ENCODE results near the gene SLC11A2. TPM values are rescaled to one million over a fixed set of nuclear protein-coding genes. Genes with fewer than 3 reads are reported as not detected.

SLC11A2 gene
- total and polyA plus RNA-seq, 2 of the 8 experiments (the other 6 are each of a cell fraction or from before 2014, with no cell fraction given): 55.0 to 61.5 TPM

DNA sequence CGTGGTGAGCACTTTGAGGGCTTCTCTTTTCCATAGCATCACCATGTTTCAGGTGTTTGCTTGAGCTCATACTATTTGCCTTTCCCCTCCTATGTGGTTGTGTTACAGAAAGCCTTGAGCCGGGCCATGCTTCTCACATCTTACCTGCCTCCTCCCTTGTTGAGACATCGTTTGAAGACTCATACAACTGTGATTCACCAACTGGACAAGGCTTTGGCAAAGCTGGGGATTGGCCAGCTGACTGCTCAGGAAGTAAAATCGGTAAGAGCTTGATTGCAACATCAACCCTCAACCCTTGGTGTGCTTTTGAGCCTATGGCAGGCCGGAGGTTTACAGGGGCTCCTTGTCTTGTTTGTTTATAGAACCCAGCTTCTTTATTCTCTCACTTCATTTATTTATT is 30.1 kb upstream of the SLC11A2 start:
- Histone ChIP-seq H2BK5ac (ENCODE audit: low read depth, low read length) (no peak overlapping the region), H4K8ac (ENCODE audit: extremely low read depth, insufficient read depth, low read length) (no peak overlapping the region), H3K4me1 (replicated peaks in 1 of 4; ENCODE audit: control insufficient read depth in 3 of 4, insufficient read depth in 4 of 4, low read length in 3 of 4) (no peaks in the 10 kb centered on the region), H3K4me3 (ENCODE audit: extremely low read depth in 1 of 4, insufficient read depth in 2 of 4, low read depth in 3 of 4, low read length in 4 of 4) (no peak overlapping the region), H2BK20ac (ENCODE audit: low read length) (no peak overlapping the region), H3K79me1 (ENCODE audit: low read depth, low read length) (peaks cover 2% of the 10 kb centered on the region; the same call in 1 of the 2 replicates), H3K18ac (ENCODE audit: extremely low read depth, low read length) (no peak overlapping the region), H3K4ac (replicated peaks; ENCODE audit: insufficient read length, low read depth, low read length) (no peak overlapping the region), H3K23ac (ENCODE audit: insufficient read length) (no peak overlapping the region), H2AK5ac (ENCODE audit: low read depth, low read length) (no peak overlapping the region), H3K14ac (ENCODE audit: insufficient read length) (no peak overlapping the region), H3K27ac (ENCODE audit: low read depth, low read length) (no peak overlapping the region), H4K20me1 (replicated peaks in 1 of 2; ENCODE audit: control insufficient read depth in 1 of 2, insufficient read depth in 2 of 2, low read length in 2 of 2) (peaks cover 0 to 3% of the 10 kb centered on the region in 2 experiments), H4K5ac (ENCODE audit: insufficient read length, low read depth, low read length) (no peak overlapping the region), H2BK12ac (ENCODE audit: low read depth, low read length) (no peak overlapping the region), H3K23me2 (ENCODE audit: low read depth, low read length) (no peaks in the 10 kb centered on the region), H4K91ac (replicated peaks; ENCODE audit: insufficient read length, low read length) (no peak overlapping the region), H3K79me2 (ENCODE audit: control insufficient read depth in 1 of 2, insufficient read depth in 2 of 2, low read length in 2 of 2) (no peaks in the 10 kb centered on the region), H2BK120ac (replicated peaks; ENCODE audit: low read depth, low read length) (no peak overlapping the region), H2AFZ (ENCODE audit: low read length) (no peak overlapping the region), H3K4me2 (ENCODE audit: insufficient read depth in 1 of 2, low read depth in 2 of 2, low read length in 2 of 2) (no peak overlapping the region), H3K27me3 (replicated peaks in 1 of 4; ENCODE audit: control insufficient read depth in 3 of 4, extremely low read depth in 1 of 4, insufficient read depth in 3 of 4, low read length in 3 of 4) (no peaks in the 10 kb centered on the region), H3K56ac (replicated peaks; ENCODE audit: insufficient read length, low read depth, low read length) (no peak overlapping the region), H3K36me3 (ENCODE audit: control insufficient read depth in 2 of 4, insufficient read depth in 4 of 4, low read length in 3 of 4) (peaks cover 6 to 66% (median 46%) of the 10 kb centered on the region in 4 experiments), H3K9ac (replicated peaks in 1 of 4; ENCODE audit: extremely low read depth in 1 of 4, low read depth in 3 of 4, low read length in 3 of 4) (no peak overlapping the region), H3K9me3 (ENCODE audit: insufficient read depth in 2 of 2, low read depth in 1 of 2, low read length in 1 of 2) (no peaks in the 10 kb centered on the region), H2BK15ac (ENCODE audit: low read length) (no peak overlapping the region)
- 91% methylated on average over 5 of the region's 5 CpGs; no CpG with 5 or more reads in 1 of the 2 experiments for WGBS, 2 experiments (ENCODE audit: extremely low coverage in 1 of 2, insufficient coverage in 1 of 2, insufficient read length in 1 of 2, insufficient replicate concordance in 2 of 2, low coverage in 1 of 2, low lambda C conversion rate in 2 of 2, missing lambda C conversion rate in 1 of 2)
- POLR2A ChIA-PET (ENCODE audit: partially characterized antibody): interaction anchor here (0.8 to 1.3 kb wide), 2 partner anchors 7 to 27 kb away, joined by 3 to 4 read pairs; partner anchors contain the start of gene CSRNP2
- no peak for FAIRE-seq
- TF ChIP-seq EZH2 (IDR thresholded peaks at IDR 0.05; ENCODE audit: low read depth, low read length, severe bottlenecking) (no peak), SIX5 (IDR thresholded peaks at IDR 0.05; ENCODE audit: low read depth, low read length) (no peak), CTBP2 (IDR thresholded peaks at IDR 0.05; ENCODE audit: borderline replicate concordance, insufficient read depth, insufficient read length, low read length) (no peak), JUN (IDR thresholded peaks at IDR 0.05; ENCODE audit: low read depth, low read length) (no peak), ASH2L (IDR thresholded peaks at IDR 0.05; ENCODE audit: low read length) (no peak), HDAC6 (IDR thresholded peaks at IDR 0.05; ENCODE audit: low read depth, low read length) (no peak), RFX5 (IDR thresholded peaks at IDR 0.05; ENCODE audit: borderline replicate concordance, low read depth, low read length) (no peak)
- CTCF ChIA-PET (ENCODE audit: partially characterized antibody): interaction anchor here (1.0 to 1.1 kb wide), 2 partner anchors 9 to 14 kb away, joined by 3 to 4 read pairs; no protein-coding TSS in a partner anchor
- no peak for DNase-seq (ENCODE audit: low read depth in 1 of 2, low spot score in 2 of 2)

All from H1 (cell line).